GM19328 (cell line): ENCODE results near the gene AP1B1.

ENCODE experiments used
- ATAC-seq: cut with Tn5 transposase; IDR thresholded peaks from one replicate; pipeline ENCODE4 v1.9.1; 2021; ENCODE audit warnings: mild to moderate bottlenecking, moderate library complexity; ENCODE audit not compliant: unreplicated experiment

AP1B1 gene

GRCh38 chr22:29334148-29334547, 54.2 kb downstream of the AP1B1 start:
- no peak for ATAC-seq

GRCh38 chr22:29332886-29333496, 55.4 kb downstream of the AP1B1 start:
- ATAC-seq = no peak

GRCh38 chr22:29331658-29332300, 56.6 kb downstream of the AP1B1 start:
- no peak for ATAC-seq

DNA sequence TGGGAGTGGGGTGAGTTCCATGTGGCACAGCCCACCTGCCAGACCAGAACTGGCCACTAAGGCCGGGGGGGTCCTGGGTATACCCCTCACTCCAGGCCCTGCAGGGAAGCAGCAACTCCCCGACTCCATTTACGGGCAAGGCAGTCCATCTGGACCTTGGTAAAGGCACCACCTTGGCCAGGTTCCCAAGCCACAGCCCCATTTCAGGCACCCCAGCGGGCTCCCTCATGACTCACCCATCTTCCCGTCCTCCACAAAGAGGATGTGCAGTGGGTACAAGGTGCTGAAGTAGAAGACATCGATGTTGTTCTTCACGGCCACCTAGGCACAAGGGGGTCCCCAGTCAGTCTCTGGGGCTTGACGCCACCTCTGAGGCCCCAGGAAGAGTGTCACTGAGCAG, 57.2 kb downstream of the AP1B1 start:
- no peak for ATAC-seq

GRCh38 chr22:29330753-29331152, 57.6 kb downstream of the AP1B1 start:
- ATAC-seq = no peak

DNA sequence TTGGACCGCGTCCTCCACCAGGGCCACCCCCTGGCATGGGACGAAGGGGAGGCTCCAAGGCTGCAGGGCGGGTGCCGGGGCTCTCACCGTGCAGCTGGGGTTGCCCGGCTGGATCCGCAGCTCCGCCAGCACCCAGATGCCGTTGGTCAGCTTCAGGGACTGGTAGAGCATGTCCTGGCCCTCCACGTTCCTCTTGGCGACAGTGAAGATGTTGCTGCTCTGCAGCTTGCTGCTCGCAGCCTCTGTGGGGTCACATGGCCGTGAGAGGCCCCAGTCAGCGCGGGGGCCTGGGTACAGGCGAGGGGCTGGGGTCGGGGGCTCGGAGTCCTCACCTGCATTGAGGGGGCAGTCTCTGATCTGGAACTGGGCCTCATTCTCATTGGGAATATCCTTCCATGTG, 58.1 kb downstream of the AP1B1 start:
- ATAC-seq = no peak

DNA sequence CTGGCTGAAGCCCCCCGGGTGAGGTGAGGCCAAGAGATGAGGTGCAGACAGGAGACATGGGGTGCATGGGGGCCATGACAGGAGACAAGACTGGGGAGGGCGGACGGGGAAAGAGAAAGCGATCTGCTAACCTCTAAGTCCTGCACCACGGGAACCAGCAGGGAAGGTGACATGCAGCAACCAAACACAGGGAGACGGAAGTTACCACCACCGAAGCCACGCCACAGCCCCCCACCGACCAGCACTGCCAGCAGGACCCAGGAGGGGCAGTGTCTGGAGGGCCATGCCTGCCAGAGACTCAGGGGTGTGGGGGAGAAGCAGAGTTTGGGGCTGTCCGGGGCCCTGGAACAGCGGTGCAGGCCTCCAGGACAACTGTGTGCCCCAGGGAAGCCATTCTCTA, 58.8 kb downstream of the AP1B1 start:
- no peak for ATAC-seq

- no peak for ATAC-seq
Measured at GRCh38 chr22:29328566-29329500, 59.5 kb downstream of the AP1B1 start.

DNA sequence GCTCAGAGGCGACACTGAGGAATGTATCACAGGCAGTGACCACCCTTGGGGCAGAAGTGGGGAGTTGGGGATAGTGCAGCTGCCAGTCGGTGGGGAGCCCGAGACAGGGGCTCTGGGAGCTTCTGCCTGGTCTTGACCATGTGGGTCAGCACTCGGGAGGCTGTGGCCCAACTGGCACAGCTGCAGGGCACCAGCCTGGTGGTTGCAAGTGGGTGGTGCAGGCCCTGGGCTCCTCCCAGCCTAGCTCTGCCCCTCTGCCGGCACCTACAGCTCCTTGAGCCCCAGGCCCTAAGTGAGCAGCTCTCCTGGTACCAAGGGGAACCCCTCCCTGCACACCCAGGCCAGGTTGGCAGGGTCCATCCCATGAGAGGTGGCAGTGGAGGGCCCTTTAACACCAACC, 60.3 kb downstream of the AP1B1 start:
- no peak for ATAC-seq

- no peak for ATAC-seq
Measured at GRCh38 chr22:29327089-29327764, 61.1 kb downstream of the AP1B1 start.

DNA sequence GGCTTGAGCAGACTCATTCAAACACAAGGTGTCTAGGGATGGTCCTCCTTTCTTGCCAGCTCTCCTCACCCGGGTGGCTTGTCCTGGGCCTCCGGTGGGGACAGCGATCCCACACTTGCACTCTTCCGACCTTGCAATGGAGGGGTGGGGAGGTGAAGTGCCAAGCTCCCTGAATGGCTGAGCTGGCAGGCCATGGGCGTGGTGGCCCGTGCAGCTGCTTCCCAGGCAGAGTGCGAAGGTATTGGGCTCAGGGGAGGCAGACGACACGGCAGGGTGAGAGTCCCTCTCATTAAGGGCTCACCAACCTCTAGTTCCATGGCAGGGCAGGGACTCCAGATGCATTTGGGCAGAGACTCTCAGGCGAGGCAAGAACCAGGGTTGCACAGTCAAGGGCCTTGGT, 61.9 kb downstream of the AP1B1 start:
- ATAC-seq = no peak

GRCh38 chr22:29325785-29326315, 62.5 kb downstream of the AP1B1 start:
- ATAC-seq = no peak

DNA sequence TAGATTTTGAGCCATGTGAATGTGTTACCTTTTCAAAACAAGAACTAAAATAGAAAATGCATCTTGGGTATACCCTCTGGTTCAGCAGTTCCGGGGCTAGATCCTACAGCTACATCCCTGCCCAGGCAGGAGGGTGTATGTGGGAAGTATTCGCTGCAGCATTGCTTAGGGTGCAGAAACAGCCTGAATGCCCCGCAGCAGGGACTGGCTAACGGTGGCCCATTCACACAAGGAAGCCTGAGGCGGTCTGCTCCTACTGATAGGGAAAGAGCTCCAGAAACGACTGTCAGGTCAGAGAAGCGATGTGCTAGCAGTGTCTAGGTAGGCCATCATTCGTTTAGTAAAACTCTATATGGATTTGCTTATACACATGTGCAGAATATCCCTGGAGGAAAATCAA, 63.0 kb downstream of the AP1B1 start:
- no peak for ATAC-seq

GRCh38 chr22:29323641-29324040, 64.7 kb downstream of the AP1B1 start:
- ATAC-seq = no peak

GRCh38 chr22:29320546-29320945, 67.8 kb downstream of the AP1B1 start:
- ATAC-seq = no peak

DNA sequence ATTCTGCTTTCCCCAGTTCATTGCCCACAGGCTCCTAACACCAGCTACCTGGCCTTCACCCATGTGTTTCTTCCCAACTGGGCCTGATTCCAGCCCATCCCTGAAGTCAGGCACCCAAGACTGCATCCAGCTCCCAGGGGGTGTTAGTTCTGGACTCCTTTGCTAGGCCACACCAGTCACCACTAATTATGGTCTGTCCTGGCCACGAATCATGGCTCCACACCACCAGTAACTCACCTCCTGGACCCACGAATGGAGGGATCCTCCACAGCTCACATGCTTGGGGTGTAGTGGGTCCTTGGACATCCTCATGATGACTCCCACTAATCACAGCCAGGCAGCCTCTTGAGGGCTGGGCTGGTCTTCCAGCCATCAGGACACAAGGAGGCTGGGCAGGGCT, 69.3 kb downstream of the AP1B1 start:
- no peak for ATAC-seq

- ATAC-seq = no peak
Measured at GRCh38 chr22:29317827-29318454, 70.4 kb downstream of the AP1B1 start.

- ATAC-seq = no peak
Measured at GRCh38 chr22:29316141-29316828, 72.1 kb downstream of the AP1B1 start.

GRCh38 chr22:29315286-29316140, 72.9 kb downstream of the AP1B1 start, which contains the start of gene RASL10A:
Gene RASL10A (minus strand): TSS chr22:29315697. CDS start chr22:29315246, 451 bp downstream.
- no peak for ATAC-seq
